PC-3 (cell line): ENCODE data around the gene CEP192.

Experiments used
- EZH2 ChIP-seq: fragments of 300-600 bp; sonication (generic); IDR thresholded peaks from one replicate; pipeline ENCODE4 v1.6.1; 2017; ENCODE audit warnings: antibody characterized with exemption, mild to moderate bottlenecking, low read length; ENCODE audit not compliant: unreplicated experiment
- EZH2phosphoT487 ChIP-seq: fragments of 300-600 bp; sonication (generic); IDR thresholded peaks from 2 replicates; pipeline ENCODE4 v1.6.1; 2018; ENCODE audit warnings: mild to moderate bottlenecking, antibody characterized with exemption, low read length, borderline replicate concordance
- TF ChIP-seq, protein P1 (sequence below): fragments of 300-600 bp; sonication (generic); conservative IDR thresholded peaks from 2 replicates; pipeline ENCODE4 v1.5.1; 2017; ENCODE audit warnings: antibody characterized with exemption, low read depth, mild to moderate bottlenecking, low read length

DNA sequence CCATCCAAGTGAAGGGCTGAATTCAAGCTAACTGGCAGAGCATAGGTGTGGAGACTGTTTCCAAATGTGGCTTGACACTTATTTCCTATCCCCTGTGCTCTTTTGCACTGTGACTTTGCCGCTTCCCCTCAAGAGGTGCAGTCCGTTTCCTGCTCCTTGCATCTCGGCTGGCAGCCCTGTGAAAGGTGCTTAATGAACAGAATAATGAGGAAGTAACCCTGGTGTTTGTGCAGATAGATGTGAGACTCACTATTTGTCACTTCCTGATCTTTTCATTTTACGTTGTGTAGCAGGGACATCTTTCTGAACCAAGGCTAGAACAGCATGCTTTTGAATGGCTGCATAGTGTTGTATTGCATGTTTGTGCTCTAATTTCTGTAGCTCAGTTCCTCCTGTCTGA, 60.8 kb downstream of the CEP192 start:
- TF ChIP-seq EZH2 (no peak), EZH2phosphoT487 (no peak)
- TF ChIP-seq, protein P1, sequence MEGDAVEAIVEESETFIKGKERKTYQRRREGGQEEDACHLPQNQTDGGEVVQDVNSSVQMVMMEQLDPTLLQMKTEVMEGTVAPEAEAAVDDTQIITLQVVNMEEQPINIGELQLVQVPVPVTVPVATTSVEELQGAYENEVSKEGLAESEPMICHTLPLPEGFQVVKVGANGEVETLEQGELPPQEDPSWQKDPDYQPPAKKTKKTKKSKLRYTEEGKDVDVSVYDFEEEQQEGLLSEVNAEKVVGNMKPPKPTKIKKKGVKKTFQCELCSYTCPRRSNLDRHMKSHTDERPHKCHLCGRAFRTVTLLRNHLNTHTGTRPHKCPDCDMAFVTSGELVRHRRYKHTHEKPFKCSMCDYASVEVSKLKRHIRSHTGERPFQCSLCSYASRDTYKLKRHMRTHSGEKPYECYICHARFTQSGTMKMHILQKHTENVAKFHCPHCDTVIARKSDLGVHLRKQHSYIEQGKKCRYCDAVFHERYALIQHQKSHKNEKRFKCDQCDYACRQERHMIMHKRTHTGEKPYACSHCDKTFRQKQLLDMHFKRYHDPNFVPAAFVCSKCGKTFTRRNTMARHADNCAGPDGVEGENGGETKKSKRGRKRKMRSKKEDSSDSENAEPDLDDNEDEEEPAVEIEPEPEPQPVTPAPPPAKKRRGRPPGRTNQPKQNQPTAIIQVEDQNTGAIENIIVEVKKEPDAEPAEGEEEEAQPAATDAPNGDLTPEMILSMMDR: no peak
